ENCODE data around the gene EBPL. TPM values are rescaled to one million over a fixed set of nuclear protein-coding genes. Genes with fewer than 3 reads are reported as not detected.
A peak's percentile ranks its signal among the peaks of the same experiment; 100 is the strongest.

Gene EBPL
- total and polyA plus RNA-seq, 5 donors = 8.1 to 11.5 (median 10.8) TPM

GRCh38 chr13:49633710-49634109 is 57.6 kb downstream of the EBPL start:
- WGBS = 65% methylated on average over 4 of the region's 4 CpGs
- H3K4me1 ChIP-seq (ENCODE audit: control insufficient read depth, insufficient read depth, low read length) = peaks cover 8% of the 10 kb centered on the region
- no peak overlapping the region for H3K27ac ChIP-seq (ENCODE audit: low read length)
- intact Hi-C loops (cut with DNase I) = no loop called here
- ATAC-seq = peak; percentile 20 to 66
- no peaks in the 10 kb centered on the region for H3K9me3 ChIP-seq (ENCODE audit: control insufficient read depth, low read length)
- no peak overlapping the region for H3K4me3 ChIP-seq (ENCODE audit: low read length)
- DNase-seq = no peak
- H3K27me3 ChIP-seq (ENCODE audit: control insufficient read depth, insufficient read depth) = no peaks in the 10 kb centered on the region

GRCh38 chr13:49632156-49632555 is 59.1 kb downstream of the EBPL start:
- peaks cover 8% of the 10 kb centered on the region for H3K4me1 ChIP-seq (ENCODE audit: control insufficient read depth, insufficient read depth, low read length)
- 87% methylated on average over 5 of the region's 5 CpGs for WGBS

DNA sequence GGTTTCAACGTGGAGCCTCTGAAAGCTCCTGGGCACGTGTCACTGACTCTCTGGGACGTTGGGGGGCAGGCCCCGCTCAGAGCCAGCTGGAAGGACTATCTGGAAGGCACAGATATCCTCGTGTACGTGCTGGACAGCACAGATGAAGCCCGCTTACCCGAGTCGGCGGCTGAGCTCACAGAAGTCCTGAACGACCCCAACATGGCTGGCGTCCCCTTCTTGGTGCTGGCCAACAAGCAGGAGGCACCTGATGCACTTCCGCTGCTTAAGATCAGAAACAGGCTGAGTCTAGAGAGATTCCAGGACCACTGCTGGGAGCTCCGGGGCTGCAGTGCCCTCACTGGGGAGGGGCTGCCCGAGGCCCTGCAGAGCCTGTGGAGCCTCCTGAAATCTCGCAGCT is 60.7 kb downstream of the EBPL start:
- H3K4me1 ChIP-seq (ENCODE audit: control insufficient read depth, insufficient read depth, low read length) = peaks cover 4% of the 10 kb centered on the region
- no peak overlapping the region for H3K4me3 ChIP-seq (ENCODE audit: low read length)
- DNase-seq (no peak), ATAC-seq (no peak)
- 85% methylated on average over 16 of the region's 16 CpGs for WGBS
- H3K9me3 ChIP-seq (ENCODE audit: control insufficient read depth, low read length) = no peaks in the 10 kb centered on the region
- intact Hi-C loops (cut with DNase I) = no loop called here
- H3K27ac ChIP-seq (ENCODE audit: low read length) = no peak overlapping the region
- no peaks in the 10 kb centered on the region for H3K27me3 ChIP-seq (ENCODE audit: control insufficient read depth, insufficient read depth)

More at GRCh38 chr13:49632156-49632555, 59.1 kb downstream of the EBPL start:
- intact Hi-C loops (cut with DNase I) = no loop called here
- Histone ChIP-seq H3K4me3 (ENCODE audit: low read length) (no peak overlapping the region), H3K27me3 (ENCODE audit: control insufficient read depth, insufficient read depth) (no peaks in the 10 kb centered on the region), H3K9me3 (ENCODE audit: control insufficient read depth, low read length) (no peaks in the 10 kb centered on the region), H3K27ac (ENCODE audit: low read length) (no peak overlapping the region)
- DNase-seq (no peak), ATAC-seq (no peak)

DNA sequence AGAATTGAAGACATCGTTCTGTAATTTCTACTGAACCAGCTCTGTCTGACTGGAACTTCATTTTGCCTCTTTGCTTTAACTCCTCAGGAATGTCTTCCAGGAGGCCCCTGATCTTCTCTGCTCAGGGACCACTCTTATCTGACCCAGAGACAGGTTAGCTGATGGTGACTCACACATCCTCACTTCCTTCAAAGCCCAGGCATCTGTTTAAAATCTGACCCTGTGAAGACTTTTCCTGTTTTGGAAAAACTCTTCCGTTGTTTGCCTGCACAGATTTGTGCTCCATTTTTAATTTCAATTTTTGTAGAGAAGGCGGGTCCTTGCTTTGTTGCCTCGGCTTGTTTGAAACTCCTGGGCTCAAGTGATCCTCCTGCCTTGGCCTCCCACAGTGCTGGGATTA is 61.3 kb downstream of the EBPL start:
- Histone ChIP-seq H3K27me3 (ENCODE audit: control insufficient read depth, insufficient read depth) (no peaks in the 10 kb centered on the region), H3K9me3 (ENCODE audit: control insufficient read depth, low read length) (no peaks in the 10 kb centered on the region), H3K4me1 (ENCODE audit: control insufficient read depth, insufficient read depth, low read length) (peaks cover 6% of the 10 kb centered on the region), H3K4me3 (ENCODE audit: low read length) (no peak overlapping the region), H3K27ac (ENCODE audit: low read length) (no peak overlapping the region)
- ATAC-seq (no peak), DNase-seq (no peak)
- intact Hi-C loops (cut with DNase I) = no loop called here
- WGBS = 64% methylated on average over 4 of the region's 4 CpGs

GRCh38 chr13:49629196-49629938 is 61.9 kb downstream of the EBPL start:
- no peaks in the 10 kb centered on the region for H3K9me3 ChIP-seq (ENCODE audit: control insufficient read depth, low read length)
- H3K27me3 ChIP-seq (ENCODE audit: control insufficient read depth, insufficient read depth) = no peaks in the 10 kb centered on the region
- WGBS = 67% methylated on average over 8 of the region's 8 CpGs
- H3K27ac ChIP-seq (ENCODE audit: low read length) = no peak overlapping the region
- intact Hi-C loops (cut with DNase I) = no loop called here
- H3K4me3 ChIP-seq (ENCODE audit: low read length) = no peak overlapping the region
- ATAC-seq = no peak
- no peak for DNase-seq
- peaks cover 6% of the 10 kb centered on the region for H3K4me1 ChIP-seq (ENCODE audit: control insufficient read depth, insufficient read depth, low read length)

GRCh38 chr13:49627831-49628652 is 63.2 kb downstream of the EBPL start, which contains the start of gene ARL11:
Gene ARL11 (plus strand): TSS chr13:49628507. CDS start chr13:49630448, 1,941 bp downstream.
- 46% methylated on average over 17 of the region's 17 CpGs for WGBS
- Histone ChIP-seq H3K4me1 (ENCODE audit: control insufficient read depth, insufficient read depth, low read length) (peaks cover 6% of the 10 kb centered on the region), H3K27ac (ENCODE audit: low read length) (peak within 1 kb of the TSS; percentile 15), H3K4me3 (ENCODE audit: low read length) (peak within 1 kb of the TSS; percentile 23), H3K9me3 (ENCODE audit: control insufficient read depth, low read length) (no peaks in the 10 kb centered on the region), H3K27me3 (ENCODE audit: control insufficient read depth, insufficient read depth) (no peaks in the 10 kb centered on the region)
- intact Hi-C loops (cut with DNase I) = no loop called here
- peak; percentile 58 to 87 (median 85) for DNase-seq
- ATAC-seq = peak; percentile 25 to 40

GRCh38 chr13:49625392-49626079 is 65.8 kb downstream of the EBPL start:
- no peaks in the 10 kb centered on the region for H3K9me3 ChIP-seq (ENCODE audit: control insufficient read depth, low read length)
- peak; percentile 65 to 67 for ATAC-seq
- H3K27me3 ChIP-seq (ENCODE audit: control insufficient read depth, insufficient read depth) = no peaks in the 10 kb centered on the region
- no peak overlapping the region for H3K4me3 ChIP-seq (ENCODE audit: low read length)
- 66% methylated on average over 12 of the region's 12 CpGs for WGBS
- DNase-seq = peak; percentile 68 to 80 (median 76)
- intact Hi-C loops (cut with DNase I) = no loop called here
- no peak overlapping the region for H3K27ac ChIP-seq (ENCODE audit: low read length)
- peaks cover 8% of the 10 kb centered on the region for H3K4me1 ChIP-seq (ENCODE audit: control insufficient read depth, insufficient read depth, low read length)

GRCh38 chr13:49624229-49624628 is 67.1 kb downstream of the EBPL start:
- peaks cover 7% of the 10 kb centered on the region for H3K4me1 ChIP-seq (ENCODE audit: control insufficient read depth, insufficient read depth, low read length)
- intact Hi-C loops (cut with DNase I) = no loop called here
- H3K27me3 ChIP-seq (ENCODE audit: control insufficient read depth, insufficient read depth) = no peaks in the 10 kb centered on the region
- no peaks in the 10 kb centered on the region for H3K9me3 ChIP-seq (ENCODE audit: control insufficient read depth, low read length)
- ATAC-seq (no peak), DNase-seq (no peak)
- H3K4me3 ChIP-seq (ENCODE audit: low read length) = no peak overlapping the region
- H3K27ac ChIP-seq (ENCODE audit: low read length) = no peak overlapping the region
- WGBS = 83% methylated on average over 6 of the region's 6 CpGs

DNA sequence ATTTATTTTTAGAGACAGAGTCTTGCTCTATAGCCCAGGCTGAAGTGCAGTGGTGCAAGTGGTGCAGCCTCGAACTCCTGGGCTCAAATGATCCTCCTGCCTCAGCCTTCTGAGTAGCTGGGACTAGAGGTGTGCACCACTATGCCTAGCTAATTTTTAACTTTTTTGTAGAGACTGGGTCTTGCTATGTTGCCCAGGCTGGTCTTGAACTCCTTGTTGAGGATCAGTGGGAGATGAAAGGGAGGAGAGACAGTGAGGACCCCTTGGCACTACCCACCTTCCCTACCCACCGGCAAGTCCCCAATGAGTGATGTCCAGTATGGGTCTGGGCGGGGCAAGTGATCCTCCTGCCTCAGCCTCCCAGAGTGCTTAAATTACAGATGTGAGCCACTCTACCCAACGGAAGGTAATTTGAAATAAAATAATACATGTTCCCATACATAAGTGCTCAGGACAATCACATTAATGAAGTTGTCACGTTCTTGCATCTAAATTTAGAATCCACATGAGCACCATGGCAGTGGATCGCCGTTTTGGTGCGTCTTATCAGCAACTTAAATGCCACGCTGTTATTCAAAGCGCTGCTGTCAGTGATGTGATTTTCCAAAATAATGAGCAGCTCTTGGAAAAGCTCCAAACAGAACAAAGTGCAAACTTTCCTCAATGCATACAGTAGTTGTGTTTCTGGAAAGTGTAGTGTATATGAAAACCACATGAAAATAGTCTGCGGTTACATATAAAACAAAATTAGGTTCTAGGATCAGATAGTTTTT is 68.9 kb downstream of the EBPL start:
- H3K27ac ChIP-seq (ENCODE audit: low read length) = peak overlapping the region; percentile 87
- peaks cover 7% of the 10 kb centered on the region for H3K4me1 ChIP-seq (ENCODE audit: control insufficient read depth, insufficient read depth, low read length)

GRCh38 chr13:49620170-49620621 is 71.1 kb downstream of the EBPL start:
- peak overlapping the region; percentile 1 for H3K4me3 ChIP-seq (ENCODE audit: low read length)
- no peaks in the 10 kb centered on the region for H3K27me3 ChIP-seq (ENCODE audit: control insufficient read depth, insufficient read depth)
- ATAC-seq (no peak), DNase-seq (peak in 2 of 3 donors; percentile 52 to 61)
- WGBS = 18% methylated on average over 22 of the region's 22 CpGs
- H3K4me1 ChIP-seq (ENCODE audit: control insufficient read depth, insufficient read depth, low read length) = peaks cover 4% of the 10 kb centered on the region
- H3K9me3 ChIP-seq (ENCODE audit: control insufficient read depth, low read length) = no peaks in the 10 kb centered on the region
- H3K27ac ChIP-seq (ENCODE audit: low read length) = no peak overlapping the region
- intact Hi-C loops (cut with DNase I) = no loop called here

More for the DNA sequence above, 68.9 kb downstream of the EBPL start:
- H3K9me3 ChIP-seq (ENCODE audit: control insufficient read depth, low read length) = no peaks in the 10 kb centered on the region
- ATAC-seq = peak; percentile 67 to 72
- H3K27me3 ChIP-seq (ENCODE audit: control insufficient read depth, insufficient read depth) = no peaks in the 10 kb centered on the region
- DNase-seq = peak in 2 of 3 donors; percentile 38 to 75
- intact Hi-C loops (cut with DNase I) = no loop called here
- H3K4me3 ChIP-seq (ENCODE audit: low read length) = no peak overlapping the region
- WGBS = 36% methylated on average over 11 of the region's 11 CpGs

Measured in right cardiac atrium (tissue), 5 donors.